Stimulated activated CD8-positive, alpha-beta memory T cell treated with anti-CD3 and anti-CD28 coated beads, Interleukin-4, amount 100 ng/mL, for 48 hours (primary cell): Measurements from ENCODE around the gene GRAMD4.
A peak's percentile ranks its signal among the peaks of the same experiment; 100 is the strongest.
"Not testable (repeated sequence)": the region's sequence is repeated elsewhere in the genome, so short reads cannot be mapped to it uniquely, and the experiment has no call there.

Source experiments
- DNase-seq: peaks from one replicate; pipeline ENCODE4 v3.0.0-alpha.2; 2020

Gene GRAMD4

DNA sequence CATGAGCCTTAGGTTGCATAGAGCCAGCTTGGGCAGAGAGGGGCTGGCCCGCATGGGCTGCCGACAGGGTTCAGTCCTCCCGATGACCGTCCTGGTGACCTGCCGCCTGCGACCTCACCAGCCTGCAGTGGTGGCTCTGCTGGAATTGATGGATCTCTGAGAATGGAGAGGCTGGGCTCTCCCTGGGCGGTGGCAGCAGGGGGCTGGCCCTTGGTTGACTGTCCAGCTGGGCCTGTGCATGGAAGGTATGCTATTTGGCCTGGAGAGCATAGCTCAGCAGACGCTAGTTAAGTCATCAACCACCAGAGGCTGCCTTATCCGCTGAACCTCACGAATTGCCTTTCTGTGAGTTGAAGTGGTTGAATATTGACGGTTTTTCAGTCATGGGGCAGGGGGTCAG is 19.7 kb downstream of the GRAMD4 start:
- no peak for DNase-seq

GRCh38 chr22:46640293-46641055 is 20.3 kb downstream of the GRAMD4 start:
- no peak for DNase-seq

- no peak for DNase-seq
Measured at GRCh38 chr22:46641811-46642266, 21.7 kb downstream of the GRAMD4 start.

- not testable (repeated sequence) for DNase-seq
Measured at GRCh38 chr22:46642840-46643480, 22.8 kb downstream of the GRAMD4 start.

DNA sequence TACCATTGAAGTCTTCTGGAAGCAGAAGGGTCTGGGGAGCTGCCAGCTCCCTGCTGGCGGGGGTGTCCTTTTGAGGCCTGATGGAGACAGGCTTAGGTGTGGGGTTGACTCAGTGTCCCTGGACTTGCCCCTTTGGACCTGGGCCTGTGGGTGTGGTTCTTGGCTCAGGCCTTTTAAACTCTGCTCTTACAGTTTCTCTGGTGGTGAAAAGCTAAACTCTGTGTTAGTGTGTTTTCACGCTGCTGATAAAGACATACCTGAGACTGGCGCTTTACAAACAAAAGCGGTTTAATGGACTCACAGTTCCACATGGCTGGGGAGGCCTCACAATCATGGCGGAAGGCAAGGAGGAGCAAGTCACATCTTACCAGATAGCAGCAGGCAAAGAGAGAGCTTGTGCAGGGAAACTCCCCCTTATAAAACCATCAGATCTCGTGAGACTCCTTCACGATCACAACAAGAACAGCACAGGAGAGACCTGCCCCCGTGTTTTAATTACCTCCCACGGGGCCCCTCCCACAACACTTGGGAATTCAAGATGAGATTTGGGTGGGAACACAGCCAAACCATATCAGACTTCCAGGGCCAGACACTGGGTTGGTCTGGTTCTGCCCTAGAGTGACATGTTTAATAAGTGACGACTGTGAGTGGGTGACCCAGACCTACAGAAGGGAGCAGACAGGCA is 26.5 kb downstream of the GRAMD4 start:
- no peak for DNase-seq

DNA sequence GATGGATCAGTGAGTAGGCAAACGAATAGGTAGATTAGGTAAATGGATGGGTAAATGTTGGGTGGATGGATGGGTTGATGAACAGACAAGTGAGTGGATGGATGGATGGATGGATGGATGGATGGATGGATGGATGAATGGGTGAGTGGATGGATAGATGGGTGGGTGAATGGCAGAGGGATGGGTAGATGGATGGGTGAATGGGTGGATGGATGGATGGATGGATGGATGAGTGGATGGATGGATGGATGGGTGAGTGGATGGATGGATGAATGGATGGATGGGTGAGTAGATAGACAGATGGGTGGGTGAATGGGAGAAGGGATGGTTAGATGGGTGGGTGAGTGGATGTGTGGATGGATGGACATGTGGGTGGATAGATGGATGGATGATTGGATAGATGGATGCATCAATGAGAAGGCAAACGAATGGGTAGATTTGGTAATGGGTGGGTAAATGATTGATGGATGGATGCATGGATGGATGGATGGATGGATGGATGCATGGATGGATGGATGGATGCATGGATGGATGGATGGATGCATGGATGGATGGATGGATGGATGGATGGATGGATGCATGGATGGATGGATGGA is 28.1 kb downstream of the GRAMD4 start:
- not testable (repeated sequence) for DNase-seq

- no peak for DNase-seq
Measured at GRCh38 chr22:46649141-46650077, 29.2 kb downstream of the GRAMD4 start.

GRCh38 chr22:46650078-46650810 is 30.1 kb downstream of the GRAMD4 start:
- DNase-seq, result no peak

- DNase-seq, result no peak
Measured at GRCh38 chr22:46651316-46651715, 31.1 kb downstream of the GRAMD4 start.

GRCh38 chr22:46652081-46652846 is 32.1 kb downstream of the GRAMD4 start:
- DNase-seq, result peak; percentile 40

- no peak for DNase-seq
Measured at GRCh38 chr22:46652847-46653331, 32.7 kb downstream of the GRAMD4 start.

- DNase-seq, result peak; percentile 59
Measured at GRCh38 chr22:46653596-46653995, 33.4 kb downstream of the GRAMD4 start.

DNA sequence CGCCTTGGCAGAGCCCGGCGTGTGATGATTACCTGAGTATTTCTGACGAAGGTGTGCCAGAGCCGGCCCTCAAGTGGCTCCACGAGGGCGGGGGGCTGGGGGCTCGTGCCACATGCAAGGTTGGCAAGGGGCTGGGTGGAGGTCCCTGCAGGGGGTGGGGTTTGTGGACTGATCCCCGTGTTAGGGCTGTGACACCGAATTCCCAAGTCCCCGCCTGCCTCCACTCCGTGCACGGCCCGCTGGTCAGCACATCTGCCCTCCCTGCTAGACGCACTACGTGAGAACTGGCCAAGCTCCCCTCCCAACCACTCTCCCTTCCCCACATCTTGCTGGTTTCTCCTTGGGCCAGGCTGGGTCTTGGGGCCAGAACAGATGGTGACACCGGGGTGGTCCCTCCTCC is 34.2 kb downstream of the GRAMD4 start:
- DNase-seq, result no peak

GRCh38 chr22:46654927-46655595 is 34.9 kb downstream of the GRAMD4 start:
- DNase-seq, result no peak

DNA sequence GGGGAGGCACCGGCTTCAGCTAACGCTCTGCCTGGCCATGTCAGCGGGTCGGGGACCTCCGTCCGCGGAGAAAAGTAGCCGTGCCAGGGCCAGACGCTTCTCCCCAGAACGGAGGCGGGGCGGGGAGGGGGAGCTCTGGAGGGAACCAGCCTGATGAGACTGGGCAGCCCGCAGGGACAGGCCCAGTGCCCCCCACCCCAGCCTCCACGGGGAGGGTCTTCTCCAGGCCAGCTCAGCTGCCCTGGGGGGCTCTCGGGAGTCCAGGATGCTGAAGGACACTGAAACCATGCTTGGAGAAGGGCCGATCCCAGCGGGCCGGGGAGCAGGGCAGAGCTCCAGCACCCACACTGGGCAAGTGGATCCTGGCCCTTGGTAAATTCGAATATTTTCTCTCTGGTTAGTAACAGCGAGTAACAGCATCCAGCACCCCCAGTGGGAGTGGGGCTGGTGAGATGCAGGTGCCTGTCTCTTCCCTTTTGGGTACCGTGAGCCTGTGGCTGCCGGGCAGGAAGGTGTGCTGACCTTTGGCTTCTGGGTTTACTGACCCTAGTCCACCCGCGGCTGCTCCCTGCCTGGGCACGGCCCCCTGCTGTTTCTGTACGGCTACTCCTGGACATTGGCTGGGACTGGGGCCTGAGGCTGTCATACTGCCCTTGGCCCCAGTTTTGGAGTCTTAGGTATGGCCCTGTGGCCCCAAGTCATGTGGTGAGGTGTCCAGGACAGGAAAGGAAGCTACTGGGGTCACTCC is 35.8 kb downstream of the GRAMD4 start:
- no peak for DNase-seq

DNA sequence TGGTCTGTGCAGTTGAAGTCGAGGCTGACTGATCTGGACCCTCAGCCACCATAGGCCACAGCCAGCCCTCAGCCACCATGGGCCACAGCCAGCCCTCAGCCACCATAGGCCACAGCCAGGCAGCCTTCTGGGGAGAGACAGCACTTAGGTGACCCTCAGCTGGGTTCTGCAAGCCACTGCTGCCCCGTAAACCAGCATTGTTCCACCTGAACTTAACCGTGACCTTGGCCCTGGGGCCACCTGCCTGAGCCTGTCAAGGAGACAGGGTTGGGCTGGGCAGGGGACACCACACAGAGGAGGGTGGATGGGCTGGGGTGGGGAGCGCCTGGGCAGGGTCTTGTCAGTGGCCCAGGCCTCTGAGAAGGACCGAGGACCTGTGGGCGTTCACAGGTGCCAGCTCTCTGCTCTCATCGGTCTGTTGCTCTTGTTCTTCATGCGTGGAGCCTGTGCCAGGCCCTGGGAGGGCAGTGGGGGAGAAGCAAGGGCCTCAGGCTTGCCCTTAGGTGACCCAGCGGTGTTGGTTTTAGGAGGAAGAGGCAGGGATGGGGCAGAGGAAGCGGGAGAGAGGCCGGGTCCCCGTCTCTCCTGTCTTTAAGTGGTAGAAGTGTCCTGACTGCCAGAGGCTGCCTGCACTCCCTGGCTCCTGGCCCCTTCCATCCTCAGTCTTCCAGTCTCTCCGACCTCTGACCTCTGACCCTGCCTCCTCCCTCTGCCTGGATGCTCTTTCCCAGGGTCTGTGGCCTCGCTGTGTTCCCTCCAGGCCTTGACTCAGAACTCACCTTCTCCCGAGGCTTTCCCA is 36.9 kb downstream of the GRAMD4 start:
- DNase-seq, result no peak

DNA sequence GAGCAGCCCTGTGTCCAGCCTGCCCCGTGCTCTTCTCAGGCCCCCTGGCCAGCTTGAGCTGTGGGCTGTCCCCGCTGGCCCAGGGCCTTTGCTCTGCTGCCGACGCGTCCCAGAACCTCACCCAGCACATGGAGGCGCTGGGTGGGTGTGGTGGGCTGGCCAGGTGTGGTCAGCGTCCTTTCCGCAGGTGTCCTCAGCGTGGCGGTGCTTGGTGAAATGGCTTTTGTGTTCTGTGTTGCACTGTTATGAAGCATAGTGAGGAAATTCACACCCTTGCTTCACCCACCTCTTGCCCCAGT is 37.4 kb downstream of the GRAMD4 start:
- no peak for DNase-seq
